SK-N-SH (cell line): ENCODE data around the gene ALOXE3. TPM values are rescaled to one million over a fixed set of nuclear protein-coding genes. Genes with fewer than 3 reads are reported as not detected.

Experiments used
- CTCF ChIA-PET: fragments of 300-600, 350-600 bp; formaldehyde crosslinking; extraction: SDS; loops from one replicate; lab custom pipeline; 2021; lab: Yijun Ruan, JAX
- POLR2A ChIA-PET: fragments of 350-600 bp; sonication (Branson Sonifier 250); formaldehyde crosslinking; extraction: SDS; loops from one replicate; lab custom pipeline; 2020; ENCODE audit warnings: antibody characterized with exemption, inconsistent platforms; lab: Yijun Ruan, JAX
- DNase-seq: peaks from one replicate; pipeline ENCODE4 v3.0.0; 2012
- H2AFZ ChIP-seq: fragments of 200-600 bp; sonication (generic); 2 replicates; pipeline ENCODE4 v1.8.1; 2016; ENCODE audit warnings: antibody characterized with exemption, mild to moderate bottlenecking, low read depth
- H3F3A ChIP-seq: fragments of 200-600 bp; sonication (generic); replicated peaks from 2 replicates; pipeline ENCODE3; 2016; ENCODE audit warnings: antibody characterized with exemption, mild to moderate bottlenecking; ENCODE audit not compliant: insufficient read depth
- H3K27ac ChIP-seq, 2 experiments: fragments of 200-500 bp in 1 of 2; fragments of 200-600 bp in 1 of 2; sonication (Bioruptor generic) in 1 of 2; sonication (generic), shearing (Covaris generic) in 1 of 2; 2 replicates each; pipeline versions ENCODE4 v1.5.1 to v1.6.1; 2014 to 2016; ENCODE audit warnings: low read depth in 2 of 2, inconsistent platforms in 1 of 2, low read length in 1 of 2, mild to moderate bottlenecking in 1 of 2, mixed read lengths in 1 of 2
- H3K27me3 ChIP-seq: fragments of 200-600 bp; sonication (generic), shearing (Covaris generic); 2 replicates; pipeline ENCODE4 v1.6.1; 2016; ENCODE audit warnings: mixed run types; ENCODE audit not compliant: insufficient read depth
- H3K36me3 ChIP-seq, 2 experiments: fragments of 200-500 bp in 1 of 2; fragments of 200-600 bp in 1 of 2; sonication (Bioruptor generic) in 1 of 2; sonication (generic) in 1 of 2; replicated peaks in 1 of 2; 2 replicates each; pipeline versions ENCODE3 to v1.5.1; 2014 to 2016; ENCODE audit warnings: low read length in 1 of 2, mild to moderate bottlenecking in 1 of 2; ENCODE audit not compliant: insufficient read depth in 2 of 2, control insufficient read depth in 1 of 2
- H3K4me1 ChIP-seq, 2 experiments: fragments of 200-500 bp in 1 of 2; fragments of 200-600 bp in 1 of 2; sonication (Bioruptor generic) in 1 of 2; sonication (generic), shearing (Covaris generic) in 1 of 2; 2 replicates each; pipeline versions ENCODE4 v1.5.1 to v1.6.1; 2014 to 2016; ENCODE audit warnings: low read depth in 1 of 2, low read length in 1 of 2, mixed run types in 1 of 2; ENCODE audit not compliant: insufficient read depth in 2 of 2, control insufficient read depth in 1 of 2
- H3K4me2 ChIP-seq: fragments of 200-600 bp; sonication (generic), shearing (Covaris generic); 2 replicates; pipeline ENCODE4 v1.6.1; 2017; ENCODE audit warnings: mixed run types
- H3K4me3 ChIP-seq, 2 experiments: fragments of 200-500 bp in 1 of 2; fragments of 200-600 bp in 1 of 2; sonication (Bioruptor generic) in 1 of 2; sonication (generic), shearing (Covaris generic) in 1 of 2; 2 replicates each; pipeline versions ENCODE4 v1.5.1 to v1.8.1; 2014 to 2016; ENCODE audit warnings: low read depth in 2 of 2, inconsistent platforms in 1 of 2, low read length in 1 of 2, mild to moderate bottlenecking in 1 of 2, mixed read lengths in 1 of 2, moderate library complexity in 1 of 2
- H3K79me2 ChIP-seq: fragments of 200-600 bp; sonication (generic); 2 replicates; pipeline ENCODE4 v1.8.1; 2017; ENCODE audit warnings: mild to moderate bottlenecking; ENCODE audit not compliant: insufficient read depth
- H3K9ac ChIP-seq: fragments of 200-600 bp; sonication (generic); 2 replicates; pipeline ENCODE4 v1.6.1; 2017; ENCODE audit warnings: mixed run types
- H3K9me2 ChIP-seq: fragments of 200-600 bp; sonication (generic); 2 replicates; pipeline ENCODE4 v1.6.1; 2017; ENCODE audit warnings: mixed run types
- H3K9me3 ChIP-seq: fragments of 200-600 bp; sonication (generic); 2 replicates; pipeline ENCODE4 v1.6.1; 2017; ENCODE audit warnings: mixed run types, mild to moderate bottlenecking, moderate library complexity
- H4K20me1 ChIP-seq: fragments of 200-600 bp; sonication (generic); 2 replicates; pipeline ENCODE4 v1.6.1; 2017; ENCODE audit warnings: mild to moderate bottlenecking, mixed run types; ENCODE audit not compliant: insufficient read depth
- CHD2 ChIP-seq: fragments of 150-350 bp; IDR thresholded peaks from 2 replicates; pipeline ENCODE4 v1.6.1; 2018; ENCODE audit warnings: low read length; ENCODE audit not compliant: partially characterized antibody
- CTCF ChIP-seq: fragments of 200-600 bp; sonication (generic); IDR thresholded peaks from 2 replicates; pipeline ENCODE4 v1.6.1; 2017; ENCODE audit warnings: antibody characterized with exemption, mild to moderate bottlenecking, moderate library complexity
- ELF1 ChIP-seq: IDR thresholded peaks from 2 replicates; pipeline ENCODE4 v1.4.0; 2012
- FOXJ3 ChIP-seq: sonication (generic); formaldehyde crosslinking; IDR thresholded peaks from 2 replicates; pipeline ENCODE4 v1.5.1; 2020; ENCODE audit warnings: mild to moderate bottlenecking, missing genetic modification reagents
- GABPA ChIP-seq: IDR thresholded peaks from 2 replicates; pipeline ENCODE4 v1.4.0; 2012; ENCODE audit warnings: low read depth, mild to moderate bottlenecking
- GATA2 ChIP-seq: sonication (generic); formaldehyde crosslinking; IDR thresholded peaks from 2 replicates; pipeline ENCODE4 v1.5.0; 2020; ENCODE audit warnings: mild to moderate bottlenecking, missing genetic modification reagents
- JUND ChIP-seq: IDR thresholded peaks from 2 replicates; pipeline ENCODE4 v1.4.0; 2012
- MAX ChIP-seq: IDR thresholded peaks from 2 replicates; pipeline ENCODE4 v1.4.0; 2012; ENCODE audit warnings: low read depth
- MEF2A ChIP-seq: IDR thresholded peaks from 2 replicates; pipeline ENCODE4 v1.4.0; 2012; ENCODE audit warnings: low read depth, borderline replicate concordance
- NFIC ChIP-seq: IDR thresholded peaks from 2 replicates; pipeline ENCODE4 v1.4.0; 2012; ENCODE audit warnings: borderline replicate concordance
- POLR2AphosphoS5 ChIP-seq: IDR thresholded peaks from 2 replicates; pipeline ENCODE4 v1.6.1; 2012; ENCODE audit warnings: low read depth, low read length
- RAD21 ChIP-seq: IDR thresholded peaks from 2 replicates; pipeline ENCODE4 v1.6.1; 2012; ENCODE audit warnings: mild to moderate bottlenecking, low read length
- REST ChIP-seq: IDR thresholded peaks from 2 replicates; pipeline ENCODE4 v1.6.1; 2012; ENCODE audit warnings: mild to moderate bottlenecking, low read depth, low read length, moderate library complexity
- RFX5 ChIP-seq: IDR thresholded peaks from 2 replicates; pipeline ENCODE4 v1.6.1; 2012; ENCODE audit warnings: mild to moderate bottlenecking, improper control_type of control experiment, low read length
- RXRA ChIP-seq: IDR thresholded peaks from 2 replicates; pipeline ENCODE4 v1.4.0; 2012; ENCODE audit warnings: low read depth, mild to moderate bottlenecking, borderline replicate concordance
- SMC3 ChIP-seq: IDR thresholded peaks from 2 replicates; pipeline ENCODE4 v1.6.1; 2012; ENCODE audit warnings: low read depth, low read length, improper control_type of control experiment
- TAF1 ChIP-seq: IDR thresholded peaks from 2 replicates; pipeline ENCODE4 v1.6.1; 2012; ENCODE audit warnings: low read depth, mild to moderate bottlenecking, low read length, moderate library complexity, borderline replicate concordance
- WGBS: methylation state at CpG from one replicate; pipeline ENCODE4 v1.1.6; 2017; ENCODE audit warnings: low lambda C conversion rate; 5-methylcytosine and 5-hydroxymethylcytosine counted together
- polyA plus RNA-seq, 3 experiments: library from polyadenylated mRNA; depleted of rRNA; stranded (reverse); fragments of >200 nt; gene quantifications; 2 replicates each; pipeline ENCODE4 v1.2.3, GENCODE V29; 2012

ALOXE3 gene
- polyA plus RNA-seq, 1 of the 3 experiments (the other 2 are of a cell fraction): 0.46 TPM

GRCh38 chr17:8109661-8110455 lies 8.5 kb downstream of the ALOXE3 start:
- Histone ChIP-seq H3K36me3 (no peaks in the 10 kb centered on the region), H3K79me2 (no peaks in the 10 kb centered on the region), H3K4me2 (no peak overlapping the region), H3K27me3 (peaks cover 21% of the 10 kb centered on the region; the same call in 1 of the 2 replicates), H3K27ac (no peak overlapping the region), H3K9ac (no peak overlapping the region), H3K4me1 (no peaks in the 10 kb centered on the region; a peak in 1 of 4 replicates), H3K9me2 (no peaks in the 10 kb centered on the region), H2AFZ (no peak overlapping the region), H3F3A (no peaks in the 10 kb centered on the region), H4K20me1 (no peaks in the 10 kb centered on the region), H3K4me3 (peak overlapping the region in 1 of 2 experiments; percentile 37; a peak in 1 of 4 replicates), H3K9me3 (no peaks in the 10 kb centered on the region)
- POLR2A ChIA-PET: no interaction called here
- peak; percentile 84 for DNase-seq
- 79% methylated on average over 41 of the region's 63 CpGs for WGBS
- CTCF ChIA-PET: interaction anchor here (0.6 to 15.2 kb wide), 21 partner anchors 9 to 253 kb away, joined by 3 to 298 read pairs (median 5); partner anchors contain the start of genes ALOX12B, ALOXE3 and HES7
- peak; percentile 68 for TF ChIP-seq CTCF
- peak; percentile 34; the same call in 1 of the 2 replicates for TF ChIP-seq NFIC
- peak; percentile 42 for TF ChIP-seq SMC3
- no peak for TF ChIP-seq JUND
- TF ChIP-seq GATA2 (CRISPR knock-in tag): no peak
- TF ChIP-seq ELF1: no peak
- peak; percentile 52 for TF ChIP-seq RAD21

- peaks cover 13% of the 10 kb centered on the region; the same call in 1 of the 2 replicates for H3K27me3 ChIP-seq
- no peaks in the 10 kb centered on the region for H3K79me2 ChIP-seq
- CTCF ChIA-PET: interaction anchor here (1.0 to 15.2 kb wide), 12 partner anchors 8 to 93 kb away, joined by 3 to 298 read pairs (median 20); partner anchors contain the start of genes ALOX12B, ALOXE3 and HES7
- DNase-seq: no peak
- POLR2A ChIA-PET: no interaction called here
- no peaks in the 10 kb centered on the region for H3K9me3 ChIP-seq
- no peak overlapping the region for H3K4me3 ChIP-seq
- TF ChIP-seq MEF2A: no peak
- TF ChIP-seq NFIC: no peak
- TF ChIP-seq GATA2 (CRISPR knock-in tag): no peak
- no peak for TF ChIP-seq RAD21
- TF ChIP-seq CHD2: no peak
- no peak for TF ChIP-seq CTCF
- TF ChIP-seq REST: no peak
- no peak for TF ChIP-seq RXRA
- TF ChIP-seq GABPA: no peak
- TF ChIP-seq TAF1: no peak
- TF ChIP-seq MAX: no peak
- TF ChIP-seq RFX5: no peak
- TF ChIP-seq FOXJ3 (CRISPR knock-in tag): no peak
- TF ChIP-seq POLR2AphosphoS5: no peak
- TF ChIP-seq, all 33 proteins: peak for 0
- WGBS: 94% methylated on average over 21 of the region's 33 CpGs
- Histone ChIP-seq H3K36me3 (no peaks in the 10 kb centered on the region), H3K4me2 (no peak overlapping the region), H4K20me1 (no peaks in the 10 kb centered on the region), H3K9ac (no peak overlapping the region), H3K9me2 (no peaks in the 10 kb centered on the region), H3K4me1 (no peaks in the 10 kb centered on the region; a peak in 1 of 4 replicates), H3K27ac (no peak overlapping the region), H3F3A (no peaks in the 10 kb centered on the region), H2AFZ (no peak overlapping the region)
These were observed 9.2 kb downstream of the ALOXE3 start for GRCh38 chr17:8108972-8109660.
